ENCODE data around the gene GNAT2. TPM values are rescaled to one million over a fixed set of nuclear protein-coding genes. Genes with fewer than 3 reads are reported as not detected.

Gene GNAT2
- total RNA-seq, 1 experiment from 2014 or later = not detected

DNA sequence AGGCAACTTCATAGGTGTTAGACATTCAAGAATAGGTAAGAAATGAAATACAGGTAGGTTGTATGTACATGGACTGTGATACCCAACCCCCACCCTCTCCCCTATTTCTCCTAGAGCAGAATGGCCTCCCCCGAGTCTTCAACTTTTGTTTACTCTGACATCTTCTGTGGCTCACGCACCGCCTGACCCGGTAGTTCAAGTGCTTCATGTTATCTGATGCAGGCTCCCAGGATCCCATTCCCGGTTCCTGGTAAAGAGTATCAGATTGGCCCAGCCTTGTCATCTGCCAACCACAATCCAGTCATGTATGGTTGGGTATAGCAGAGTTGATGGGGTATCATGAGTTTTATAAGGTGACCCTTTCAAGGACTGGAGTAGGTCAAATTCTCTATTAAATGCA is 61.9 kb downstream of the GNAT2 start:
- DNase-seq (ENCODE audit: low read depth) = no peak

DNA sequence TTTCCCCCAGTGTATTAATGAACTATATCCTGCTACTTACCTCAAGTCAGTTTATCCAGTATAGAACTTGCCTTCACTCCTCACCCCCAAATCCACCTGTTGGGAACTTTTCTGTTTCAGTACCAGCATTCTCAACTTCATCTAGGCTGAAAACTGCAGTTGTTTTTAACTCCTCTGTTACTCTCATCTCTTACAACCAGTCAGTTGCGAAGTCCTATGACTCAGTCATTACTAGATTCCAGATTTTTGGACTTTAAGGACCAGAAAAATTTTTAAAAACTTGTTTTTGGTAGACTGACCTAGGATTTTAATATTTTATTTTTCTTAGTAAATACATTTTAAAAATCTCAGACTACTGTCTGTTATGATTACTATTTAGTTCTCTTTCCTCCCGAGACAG is 62.9 kb downstream of the GNAT2 start:
- DNase-seq (ENCODE audit: low read depth) = no peak

Other genes starting within 250 kb of the GNAT2 start
- gene SORT1, start 221.7 kb downstream of the GNAT2 start, total RNA-seq (2014; rRNA removed; shearing (Covaris generic)) = 15.4 and 22.5 TPM in 2 replicates
- 99.8 and 126 TPM in 2 replicates for gene PSMA5, start 193.2 kb downstream of the GNAT2 start, total RNA-seq (2014; rRNA removed; shearing (Covaris generic))
- 0.96 and 1.6 TPM in 2 replicates for gene SYPL2, start 153.1 kb downstream of the GNAT2 start, total RNA-seq (2014; rRNA removed; shearing (Covaris generic))
- gene ATXN7L2, start 135.7 kb downstream of the GNAT2 start, total RNA-seq (2014; rRNA removed; shearing (Covaris generic)) = 2.2 and 3.0 TPM in 2 replicates
- gene CYB561D1, start 125.5 kb downstream of the GNAT2 start, total RNA-seq (2014; rRNA removed; shearing (Covaris generic)) = 4.0 and 4.8 TPM in 2 replicates
- gene AMIGO1, start 109.9 kb downstream of the GNAT2 start, total RNA-seq (2014; rRNA removed; shearing (Covaris generic)) = 2.5 and 3.4 TPM in 2 replicates
- gene GPR61, start 79.7 kb downstream of the GNAT2 start, total RNA-seq (2014; rRNA removed; shearing (Covaris generic)) = under 0.01 and 0.20 TPM in 2 replicates
- gene GNAI3, start 71.0 kb downstream of the GNAT2 start, total RNA-seq (2014; rRNA removed; shearing (Covaris generic)) = 17.3 and 20.2 TPM in 2 replicates
- gene AMPD2, start 221 bp upstream of the GNAT2 start, total RNA-seq (2014; rRNA removed; shearing (Covaris generic)) = 48.5 and 60.4 TPM in 2 replicates
- 30.6 and 34.5 TPM in 2 replicates for gene GSTM4, start 36.5 kb upstream of the GNAT2 start, total RNA-seq (2014; rRNA removed; shearing (Covaris generic))
- gene GSTM2, start 48.4 kb upstream of the GNAT2 start, total RNA-seq (2014; rRNA removed; shearing (Covaris generic)) = 17.5 and 17.6 TPM in 2 replicates
- gene GSTM1, start 68.2 kb upstream of the GNAT2 start, total RNA-seq (2014; rRNA removed; shearing (Covaris generic)) = 0.12 TPM in 1 of 2 replicates, not detected in the other
- 0.48 TPM in 1 of 2 replicates, not detected in the other for gene GSTM5, start 92.6 kb upstream of the GNAT2 start, total RNA-seq (2014; rRNA removed; shearing (Covaris generic))
- gene GSTM3, start 121.4 kb upstream of the GNAT2 start, total RNA-seq (2014; rRNA removed; shearing (Covaris generic)) = 229 and 247 TPM in 2 replicates
- gene EPS8L3, start 144.3 kb upstream of the GNAT2 start, total RNA-seq (2014; rRNA removed; shearing (Covaris generic)) = not detected in 2 replicates